GM12891 (cell line): ENCODE results near the gene CDK19.

ENCODE experiments used
- DNase-seq: peaks from one replicate; pipeline ENCODE4 v3.0.0; 2011; ENCODE audit warnings: low spot score; ENCODE audit not compliant: insufficient read length
- FAIRE-seq: peaks from 2 replicates; lab custom pipeline; 2011; peaks lifted over from hg19 to GRCh38; lab: Jason Lieb, UNC
- PAX5 ChIP-seq: IDR thresholded peaks from 2 replicates; pipeline ENCODE4 v1.6.1; 2011; ENCODE audit warnings: low read length, moderate library complexity, mild to moderate bottlenecking; ENCODE audit not compliant: insufficient read depth, severe bottlenecking
- POLR2A ChIP-seq: IDR thresholded peaks from 2 replicates; pipeline ENCODE4 v1.6.1; 2011; ENCODE audit warnings: low read depth, low read length, control low read depth
- POLR2AphosphoS5 ChIP-seq: IDR thresholded peaks from 2 replicates; pipeline ENCODE4 v1.6.1; 2011; ENCODE audit warnings: low read depth, low read length, control low read depth
- POU2F2 ChIP-seq: IDR thresholded peaks from 2 replicates; pipeline ENCODE4 v1.6.1; 2011; ENCODE audit warnings: low read depth, mild to moderate bottlenecking, control low read depth, low read length, moderate library complexity
- SPI1 ChIP-seq: IDR thresholded peaks from 2 replicates; pipeline ENCODE4 v1.6.1; 2011; ENCODE audit warnings: low read depth, low read length, control low read depth
- TAF1 ChIP-seq: IDR thresholded peaks from 2 replicates; pipeline ENCODE4 v1.6.1; 2011; ENCODE audit warnings: low read depth, low read length, control low read depth

The CDK19 gene

DNA sequence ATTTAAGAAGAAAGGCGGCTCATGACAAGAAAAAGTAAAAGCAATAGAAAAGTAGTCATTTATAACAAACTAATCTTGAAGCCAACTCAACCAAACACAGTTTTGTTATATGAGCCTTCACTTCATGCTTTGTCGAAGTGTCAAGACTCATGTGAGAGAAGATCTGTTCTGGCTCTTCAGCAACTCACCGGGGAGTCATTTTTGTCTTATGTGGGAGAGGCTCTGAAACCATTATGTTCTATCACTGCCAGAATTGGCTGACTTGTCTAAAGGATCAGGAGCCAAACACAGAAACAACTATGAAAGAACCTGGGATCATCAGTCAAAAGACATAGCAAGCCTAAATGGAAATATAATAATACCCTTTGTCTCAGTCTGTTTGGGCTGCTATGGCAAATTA lies 105.2 kb downstream of the CDK19 start:
- TF ChIP-seq POU2F2, result no peak
- FAIRE-seq (no peak), DNase-seq (no peak)

- DNase-seq (no peak), FAIRE-seq (no peak)
- TF ChIP-seq SPI1, result no peak
- no peak for TF ChIP-seq PAX5
- TF ChIP-seq TAF1, result no peak
- TF ChIP-seq POLR2A, result no peak
- TF ChIP-seq POU2F2, result no peak
Measured at GRCh38 chr6:110708295-110708950, 106.8 kb downstream of the CDK19 start.

- DNase-seq, result no peak
- TF ChIP-seq POLR2A, result no peak
- no peak for TF ChIP-seq POU2F2
- TF ChIP-seq POLR2AphosphoS5, result no peak
- TF ChIP-seq SPI1, result peak; percentile 51
- no peak for TF ChIP-seq TAF1
- TF ChIP-seq PAX5, result no peak
- no peak for FAIRE-seq
Measured at GRCh38 chr6:110705543-110705942, 109.7 kb downstream of the CDK19 start.

GRCh38 chr6:110703906-110704594 lies 111.2 kb downstream of the CDK19 start:
- FAIRE-seq (no peak), DNase-seq (no peak)
- TF ChIP-seq POLR2A, result no peak
- TF ChIP-seq TAF1, result no peak
- no peak for TF ChIP-seq SPI1
- TF ChIP-seq POLR2AphosphoS5, result no peak
- no peak for TF ChIP-seq POU2F2
- TF ChIP-seq PAX5, result no peak

GRCh38 chr6:110703010-110703905 lies 112.0 kb downstream of the CDK19 start:
- no peak for TF ChIP-seq POU2F2
- no peak for TF ChIP-seq TAF1
- TF ChIP-seq SPI1, result no peak
- TF ChIP-seq POLR2A, result no peak
- TF ChIP-seq PAX5, result no peak
- TF ChIP-seq POLR2AphosphoS5, result no peak
- DNase-seq (peak; percentile 7), FAIRE-seq (no peak)

GRCh38 chr6:110699780-110700179 lies 115.5 kb downstream of the CDK19 start:
- TF ChIP-seq TAF1 (no peak), POLR2A (no peak), POU2F2 (no peak), SPI1 (no peak), POLR2AphosphoS5 (no peak), PAX5 (no peak)
- FAIRE-seq, result no peak
- no peak for DNase-seq

DNA sequence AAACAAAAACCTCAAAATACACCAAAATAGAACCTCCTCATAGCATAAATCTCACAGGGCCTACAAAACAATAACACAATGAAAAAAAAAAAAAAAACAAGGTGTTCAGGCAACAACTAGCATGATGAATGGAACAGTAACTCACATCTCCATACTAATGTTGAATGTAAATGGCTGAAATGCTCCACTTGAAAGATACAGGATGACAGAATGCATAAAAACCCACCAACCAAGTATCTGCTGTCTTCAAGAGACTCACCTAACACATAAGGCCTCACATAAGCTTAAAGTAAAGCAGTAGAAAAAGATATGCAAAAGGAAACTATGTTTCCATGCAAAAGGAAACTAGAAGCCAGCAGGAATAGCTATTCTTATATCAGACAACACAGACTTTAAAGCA lies 121.3 kb downstream of the CDK19 start:
- no peak for TF ChIP-seq TAF1
- TF ChIP-seq PAX5, result no peak
- TF ChIP-seq SPI1, result no peak
- TF ChIP-seq POLR2AphosphoS5, result no peak
- no peak for TF ChIP-seq POLR2A
- no peak for TF ChIP-seq POU2F2
- peak; percentile 13 for FAIRE-seq
- no peak for DNase-seq

DNA sequence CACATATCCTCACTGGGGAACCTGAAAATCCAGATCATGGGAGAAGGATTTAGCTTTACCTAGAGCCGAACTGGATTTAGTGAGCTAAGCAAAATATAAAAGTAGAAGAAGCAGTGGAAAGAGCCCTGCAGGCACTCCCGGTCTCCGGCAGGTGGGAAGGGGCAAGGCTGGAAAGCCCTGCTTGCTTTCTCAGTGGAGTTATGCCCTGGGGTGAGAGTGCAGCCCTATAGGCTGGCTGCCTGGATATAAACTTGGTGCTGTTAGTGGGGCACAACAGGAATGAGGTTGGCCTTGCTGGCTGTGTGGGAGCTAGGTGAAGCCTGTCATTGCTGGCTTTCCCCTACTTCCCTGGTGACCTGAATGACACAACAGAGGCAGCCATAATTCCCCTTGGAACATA lies 122.0 kb downstream of the CDK19 start:
- FAIRE-seq (no peak), DNase-seq (no peak)
- TF ChIP-seq POU2F2 (no peak), PAX5 (no peak), TAF1 (no peak), SPI1 (no peak), POLR2A (no peak), POLR2AphosphoS5 (no peak)

DNA sequence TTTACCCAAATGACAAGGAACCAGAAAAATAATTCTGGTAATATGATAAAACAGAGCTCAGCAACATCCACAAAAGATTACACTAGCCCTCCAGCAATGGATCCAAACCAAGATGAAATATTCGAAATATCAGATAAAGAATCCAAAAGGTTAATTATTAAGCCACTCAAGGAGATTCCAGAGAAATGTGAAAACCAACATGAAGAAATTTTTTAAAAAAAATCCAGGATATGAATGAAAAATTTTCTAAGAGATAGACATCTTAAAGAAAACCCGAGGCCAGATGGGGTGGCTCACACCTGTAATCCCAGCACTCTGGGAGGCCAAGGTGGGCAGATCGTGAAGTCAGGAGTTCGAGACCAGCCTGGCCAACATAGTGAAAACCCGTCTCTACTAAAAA lies 124.4 kb downstream of the CDK19 start:
- DNase-seq, result no peak
- TF ChIP-seq POU2F2 (no peak), POLR2AphosphoS5 (no peak), PAX5 (no peak), POLR2A (no peak), TAF1 (no peak), SPI1 (no peak)
- no peak for FAIRE-seq

GRCh38 chr6:110690106-110690654 lies 125.1 kb downstream of the CDK19 start:
- TF ChIP-seq PAX5 (no peak), POLR2A (no peak), TAF1 (no peak), POLR2AphosphoS5 (no peak), SPI1 (no peak), POU2F2 (no peak)
- no peak for DNase-seq
- FAIRE-seq, result no peak
